H9 (cell line): ENCODE data around the gene GNB1L. TPM values are rescaled to one million over a fixed set of nuclear protein-coding genes. Genes with fewer than 3 reads are reported as not detected.

ENCODE experiments used
- DNase-seq: peaks from one replicate; pipeline ENCODE4 v3.0.0-alpha.2; 2017
- H2AFZ ChIP-seq: one replicate; pipeline ENCODE4 v1.6.1; 2013; ENCODE audit warnings: mild to moderate bottlenecking, low read length, control low read depth, moderate library complexity
- H2AK5ac ChIP-seq: 2 replicates; pipeline ENCODE4 v1.6.1; 2013; ENCODE audit warnings: low read length, control low read depth, mixed read lengths; ENCODE audit not compliant: insufficient read length
- H2BK120ac ChIP-seq: one replicate; pipeline ENCODE4 v1.6.1; 2013; ENCODE audit warnings: low read depth, mild to moderate bottlenecking, low read length, control low read depth, inconsistent platforms; ENCODE audit not compliant: poor library complexity, severe bottlenecking
- H2BK12ac ChIP-seq: 2 replicates; pipeline ENCODE4 v1.6.1; 2013; ENCODE audit warnings: low read length, control low read depth, mixed read lengths, low read depth; ENCODE audit not compliant: insufficient read length
- H2BK15ac ChIP-seq: 2 replicates; pipeline ENCODE4 v1.6.1; 2013; ENCODE audit warnings: low read depth, low read length, control low read depth
- H2BK20ac ChIP-seq: one replicate; pipeline ENCODE4 v1.6.1; 2013; ENCODE audit warnings: low read depth, mild to moderate bottlenecking, low read length, control low read depth, inconsistent platforms; ENCODE audit not compliant: poor library complexity, severe bottlenecking
- H2BK5ac ChIP-seq: 2 replicates; pipeline ENCODE4 v1.6.1; 2013; ENCODE audit warnings: low read length, control low read depth, mixed read lengths; ENCODE audit not compliant: insufficient read length
- H3K14ac ChIP-seq: 2 replicates; pipeline ENCODE4 v1.6.1; 2013; ENCODE audit warnings: low read length, control low read depth; ENCODE audit not compliant: insufficient read depth
- H3K18ac ChIP-seq: 2 replicates; pipeline ENCODE4 v1.6.1; 2013; ENCODE audit warnings: low read depth, mild to moderate bottlenecking, mixed read lengths, low read length, control low read depth; ENCODE audit not compliant: insufficient read length
- H3K23ac ChIP-seq: 2 replicates; pipeline ENCODE4 v1.6.1; 2013; ENCODE audit warnings: low read length, control low read depth, mixed read lengths, low read depth; ENCODE audit not compliant: insufficient read length
- H3K23me2 ChIP-seq: 2 replicates; pipeline ENCODE4 v1.6.1; 2013; ENCODE audit warnings: low read depth, mild to moderate bottlenecking, mixed read lengths, low read length, control low read depth; ENCODE audit not compliant: insufficient read length, poor library complexity, severe bottlenecking
- H3K27ac ChIP-seq: 2 replicates; pipeline ENCODE4 v1.5.1; 2013; ENCODE audit warnings: low read length, control low read depth, mixed read lengths, low read depth; ENCODE audit not compliant: insufficient read length
- H3K27me3 ChIP-seq: 2 replicates; pipeline ENCODE4 v1.6.1; 2013; ENCODE audit warnings: low read length, control low read depth, inconsistent platforms; ENCODE audit not compliant: insufficient read depth
- H3K4ac ChIP-seq: 2 replicates; pipeline ENCODE4 v1.6.1; 2013; ENCODE audit warnings: low read depth, mild to moderate bottlenecking, control low read depth, inconsistent platforms, low read length, moderate library complexity
- H3K4me1 ChIP-seq: 2 replicates; pipeline ENCODE4 v1.6.1; 2013; ENCODE audit warnings: low read length, control low read depth, inconsistent platforms; ENCODE audit not compliant: insufficient read depth
- H3K4me2 ChIP-seq: 2 replicates; pipeline ENCODE4 v1.6.1; 2013; ENCODE audit warnings: low read length, control low read depth, mixed read lengths; ENCODE audit not compliant: insufficient read length, insufficient read depth
- H3K56ac ChIP-seq: 2 replicates; pipeline ENCODE4 v1.6.1; 2013; ENCODE audit warnings: low read depth, mild to moderate bottlenecking, mixed read lengths, low read length, control low read depth; ENCODE audit not compliant: insufficient read length
- H3K79me1 ChIP-seq: 2 replicates; pipeline ENCODE4 v1.6.1; 2013; ENCODE audit warnings: low read depth, mild to moderate bottlenecking, moderate library complexity, low read length, control low read depth, inconsistent platforms; ENCODE audit not compliant: insufficient read depth, poor library complexity, severe bottlenecking
- H3K79me2 ChIP-seq: 2 replicates; pipeline ENCODE4 v1.6.1; 2013; ENCODE audit warnings: low read length, control low read depth, inconsistent platforms; ENCODE audit not compliant: insufficient read depth
- H3K9ac ChIP-seq: 2 replicates; pipeline ENCODE4 v1.6.1; 2013; ENCODE audit warnings: low read length, control low read depth, mixed read lengths; ENCODE audit not compliant: insufficient read length; ENCODE audit errors: extremely low read depth
- H3K9me3 ChIP-seq: one replicate; pipeline ENCODE4 v1.6.1; 2013; ENCODE audit warnings: low read depth, low read length, inconsistent platforms; ENCODE audit not compliant: control insufficient read depth
- H3T11ph ChIP-seq: one replicate; pipeline ENCODE4 v1.6.1; 2013; ENCODE audit warnings: mild to moderate bottlenecking, low read length, control low read depth, inconsistent platforms
- H4K20me1 ChIP-seq: one replicate; pipeline ENCODE4 v1.6.1; 2013; ENCODE audit not compliant: control insufficient read depth, insufficient read length, insufficient read depth
- H4K5ac ChIP-seq: 2 replicates; pipeline ENCODE4 v1.6.1; 2013; ENCODE audit warnings: low read depth, mild to moderate bottlenecking, mixed read lengths, low read length, control low read depth; ENCODE audit not compliant: insufficient read length
- H4K8ac ChIP-seq: replicated peaks from 2 replicates; pipeline ENCODE4 v1.6.1; 2013; ENCODE audit warnings: low read length, control low read depth, mixed read lengths, low read depth; ENCODE audit not compliant: insufficient read length
- H4K91ac ChIP-seq: 2 replicates; pipeline ENCODE4 v1.6.1; 2013; ENCODE audit warnings: low read depth, mild to moderate bottlenecking, moderate library complexity, mixed read lengths, low read length, control low read depth; ENCODE audit not compliant: insufficient read length
- H3K27ac Mint-ChIP-seq, 3 experiments: 2 replicates in 2 of 3; 3 replicates in 1 of 3; pipeline ENCODE4 v1.8.0; 2020 to 2021; ENCODE audit warnings: mixed read lengths in 3 of 3, mild to moderate bottlenecking in 1 of 3, moderate library complexity in 1 of 3
- H3K27me3 Mint-ChIP-seq: 2 replicates; pipeline ENCODE4 v1.8.0; 2021; ENCODE audit warnings: low read depth, mild to moderate bottlenecking, moderate library complexity, mixed read lengths
- H3K36me3 Mint-ChIP-seq, 3 experiments: 2 replicates in 2 of 3; 3 replicates in 1 of 3; pipeline ENCODE4 v1.8.0; 2020 to 2021; ENCODE audit warnings: low read depth in 3 of 3, mixed read lengths in 3 of 3; ENCODE audit not compliant: insufficient read depth in 1 of 3
- H3K4me1 Mint-ChIP-seq, 2 experiments: 2 replicates each; pipeline ENCODE4 v1.8.0; 2020; ENCODE audit warnings: mixed read lengths in 2 of 2
- H3K4me3 Mint-ChIP-seq, 2 experiments: 2 replicates in 1 of 2; 3 replicates in 1 of 2; pipeline ENCODE4 v1.8.0; 2020 to 2021; ENCODE audit warnings: mild to moderate bottlenecking in 2 of 2, mixed read lengths in 2 of 2, moderate library complexity in 1 of 2
- H3K9me3 Mint-ChIP-seq, 2 experiments: 2 replicates in 1 of 2; 3 replicates in 1 of 2; pipeline ENCODE4 v1.8.0; 2020; ENCODE audit warnings: mild to moderate bottlenecking in 2 of 2, mixed read lengths in 2 of 2, moderate library complexity in 1 of 2
- CTCF ChIP-seq: fragments of 200-600 bp; sonication (generic); conservative IDR thresholded peaks from 3 replicates; pipeline ENCODE4 v1.8.0; 2021; ENCODE audit warnings: antibody characterized with exemption, mild to moderate bottlenecking
- WGBS: extraction: QIAGEN DNeasy Blood & Tissue Kit; methylation state at CpG from one replicate; pipeline ENCODE4 v1.1.7; 2013; ENCODE audit warnings: missing lambda C conversion rate, low lambda C conversion rate, mixed read lengths; ENCODE audit not compliant: insufficient read length; ENCODE audit errors: extremely low coverage; 5-methylcytosine and 5-hydroxymethylcytosine counted together
- total RNA-seq: library from RNA; stranded (reverse); gene quantifications from 2 replicates; pipeline ENCODE4 v1.2.1, GENCODE V29; 2021

GNB1L gene
- total RNA-seq, 1 experiment from 2014 or later, result 22.4 TPM

- Histone ChIP-seq H3K4ac (no peak overlapping the region), H3K4me1 (no peaks in the 10 kb centered on the region), H4K5ac (no peak overlapping the region), H3K23ac (no peak overlapping the region), H4K20me1 (peaks cover 3% of the 10 kb centered on the region), H3K27ac (no peak overlapping the region), H3K9ac (no peak overlapping the region), H3K4me2 (no peak overlapping the region), H2AFZ (no peak overlapping the region), H2BK15ac (no peak overlapping the region), H2BK5ac (no peak overlapping the region), H2AK5ac (no peak overlapping the region), H4K8ac (no peak overlapping the region), H3K18ac (no peak overlapping the region), H3K79me1 (no peaks in the 10 kb centered on the region), H3K9me3 (no peaks in the 10 kb centered on the region), H3T11ph (no peak overlapping the region), H3K23me2 (no peaks in the 10 kb centered on the region), H3K56ac (no peak overlapping the region), H3K27me3 (peaks cover 37% of the 10 kb centered on the region), H2BK12ac (no peak overlapping the region), H3K14ac (peak overlapping the region; percentile 5; the same call in 1 of the 2 replicates), H4K91ac (no peak overlapping the region), H2BK120ac (no peak overlapping the region), H3K79me2 (no peaks in the 10 kb centered on the region), H2BK20ac (no peak overlapping the region)
- no peak for TF ChIP-seq CTCF
- Mint-ChIP-seq H3K27me3 (peaks cover 63% of the 10 kb centered on the region), H3K4me3 (no peak overlapping the region), H3K27ac (no peak overlapping the region), H3K36me3 (no peaks in the 10 kb centered on the region), H3K4me1 (peaks cover 9 to 24% of the 10 kb centered on the region in 2 experiments), H3K9me3 (no peaks in the 10 kb centered on the region; a peak in 1 of 5 replicates)
- WGBS, result no CpG with 5 or more reads among the region's 14 CpGs
- DNase-seq, result no peak
These were observed 103.0 kb downstream of the GNB1L start for GRCh38 chr22:19751497-19752245.
